GM18951 (cell line): Measurements from ENCODE around the gene DYRK1A.
"Not testable (repeated sequence)": the region's sequence is repeated elsewhere in the genome, so short reads cannot be mapped to it uniquely, and the experiment has no call there.

Experiments
- POLR2A ChIP-seq: IDR thresholded peaks from 4 replicates; pipeline ENCODE4 v1.6.1; 2011; ENCODE audit warnings: mild to moderate bottlenecking; ENCODE audit not compliant: insufficient read length, insufficient read depth; ENCODE audit errors: extremely low read depth
- in situ Hi-C: fragments of 300-500 bp; cut with MboI; formaldehyde crosslinking; loops from one replicate; pipeline ENCODE4 v1.12.0; 2022; ENCODE audit warnings: low sequenced_read_pairs, mixed read lengths, inconsistent platforms; ENCODE audit not compliant: unreplicated experiment

Gene DYRK1A

DNA sequence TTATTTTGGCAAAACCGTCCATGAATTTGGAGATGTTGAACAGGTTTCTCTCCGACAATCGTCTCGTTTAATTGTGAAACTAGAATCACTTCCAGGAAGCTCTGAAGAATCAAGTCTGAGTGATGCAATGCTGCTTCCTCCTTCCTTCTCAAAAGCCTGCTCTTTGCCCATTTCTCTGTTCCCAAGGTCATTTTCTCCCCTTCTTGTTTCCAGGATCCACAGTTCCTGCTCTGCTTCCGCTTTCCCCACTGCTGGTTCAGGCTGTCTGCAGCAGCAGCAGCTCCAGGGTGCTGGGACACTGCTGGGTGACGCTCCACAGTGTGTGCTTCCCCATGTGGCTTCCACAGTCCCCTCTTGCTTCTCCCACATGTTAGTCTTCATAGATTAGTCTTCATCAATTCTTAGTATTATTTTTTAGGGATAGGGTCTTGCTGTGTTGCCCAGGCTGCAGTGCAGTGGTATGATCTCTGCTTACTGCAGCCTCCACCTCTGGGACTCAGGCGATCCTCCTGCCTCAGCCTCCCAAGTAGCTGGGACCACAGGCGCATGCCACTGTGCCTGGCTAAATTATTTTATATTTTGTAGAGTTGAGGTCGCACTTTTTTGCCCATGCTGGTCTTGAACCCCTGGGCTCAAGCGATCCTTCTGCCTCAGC, 156.2 kb downstream of the DYRK1A start:
- in situ Hi-C loops, result no loop called here
- no peak for TF ChIP-seq POLR2A

- in situ Hi-C loops, result not testable (repeated sequence)
These were observed 158.4 kb downstream of the DYRK1A start for GRCh38 chr21:37524944-37525343.

GRCh38 chr21:37525810-37526209, 159.2 kb downstream of the DYRK1A start:
- in situ Hi-C loops, result no loop called here
- no peak for TF ChIP-seq POLR2A

DNA sequence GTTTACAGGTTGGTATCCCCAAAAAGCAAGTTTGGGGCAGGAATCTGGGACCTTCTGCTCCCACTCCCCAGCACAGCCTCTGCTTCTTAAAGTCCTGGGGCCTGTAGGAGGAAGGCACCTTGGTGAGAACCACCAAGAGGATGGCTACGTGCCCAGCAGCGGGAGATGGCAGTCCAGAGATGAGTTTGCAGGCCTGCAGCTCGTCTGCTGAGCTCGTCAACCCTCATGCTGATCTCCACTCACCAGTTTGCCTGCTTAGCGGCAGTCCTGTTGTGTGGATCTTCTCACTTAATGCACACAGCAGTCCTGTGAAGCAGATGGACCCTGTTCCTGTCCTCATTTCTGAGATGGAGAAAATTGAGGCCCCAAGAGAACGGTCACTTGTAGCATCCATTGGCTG, 160.5 kb downstream of the DYRK1A start:
- in situ Hi-C loops, result no loop called here
- no peak for TF ChIP-seq POLR2A

DNA sequence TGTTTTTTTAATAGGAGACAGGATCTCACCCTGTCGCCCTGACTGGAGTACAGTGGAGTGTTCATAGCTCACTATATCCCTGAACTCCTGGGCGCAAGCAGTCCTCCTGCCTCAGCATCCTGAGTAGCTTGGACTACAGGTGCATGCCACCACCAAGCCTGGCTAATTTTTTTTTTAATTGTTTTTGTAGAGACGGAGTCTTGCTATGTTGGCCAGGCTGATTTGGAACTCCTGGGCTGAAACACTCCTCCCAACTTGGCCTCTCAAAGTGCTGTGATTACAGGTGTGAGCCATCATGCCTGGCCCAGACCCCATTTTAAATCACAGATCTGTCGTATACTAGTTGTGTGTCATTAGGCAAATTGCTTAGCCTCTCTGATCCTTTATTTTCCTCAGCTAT, 161.1 kb downstream of the DYRK1A start:
- in situ Hi-C loops, result no loop called here
- TF ChIP-seq POLR2A, result no peak

DNA sequence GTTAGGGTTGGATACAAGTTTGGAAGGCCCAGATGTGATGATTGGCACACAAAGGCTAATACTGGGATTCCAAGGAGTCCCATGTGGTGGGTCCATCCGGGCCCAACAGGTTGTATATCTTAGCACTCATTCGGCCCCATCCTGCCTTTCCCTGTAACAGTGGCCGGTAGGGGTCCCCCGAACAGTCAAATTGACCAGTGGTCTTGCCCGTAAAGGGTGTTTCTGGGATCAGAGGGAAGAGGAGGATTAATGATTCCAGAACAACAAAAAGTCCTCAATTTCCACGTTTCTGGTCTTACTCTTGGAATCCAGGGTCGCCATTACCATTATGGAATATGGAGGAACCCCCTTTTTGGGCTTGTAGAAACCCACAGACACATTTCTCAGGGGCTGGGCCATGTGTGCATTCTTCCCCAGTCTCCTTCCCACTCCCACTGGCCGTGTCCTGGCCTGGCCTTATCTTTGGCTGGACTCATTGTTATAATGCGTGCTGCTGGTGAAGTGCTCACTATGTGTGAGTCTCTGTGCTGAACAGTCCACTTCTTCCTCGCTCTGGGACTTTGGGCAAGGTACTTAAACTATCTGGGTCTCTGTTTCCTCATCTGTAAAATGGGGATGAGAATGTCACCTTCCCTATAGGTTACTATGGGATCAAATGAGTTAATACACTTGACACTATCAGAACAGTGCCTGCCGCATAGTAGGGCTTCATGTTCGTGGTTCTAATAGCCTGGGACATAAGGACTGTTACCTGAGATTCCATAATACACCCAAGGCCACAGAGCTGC, 161.8 kb downstream of the DYRK1A start:
- TF ChIP-seq POLR2A, result no peak
- in situ Hi-C loops, result no loop called here

DNA sequence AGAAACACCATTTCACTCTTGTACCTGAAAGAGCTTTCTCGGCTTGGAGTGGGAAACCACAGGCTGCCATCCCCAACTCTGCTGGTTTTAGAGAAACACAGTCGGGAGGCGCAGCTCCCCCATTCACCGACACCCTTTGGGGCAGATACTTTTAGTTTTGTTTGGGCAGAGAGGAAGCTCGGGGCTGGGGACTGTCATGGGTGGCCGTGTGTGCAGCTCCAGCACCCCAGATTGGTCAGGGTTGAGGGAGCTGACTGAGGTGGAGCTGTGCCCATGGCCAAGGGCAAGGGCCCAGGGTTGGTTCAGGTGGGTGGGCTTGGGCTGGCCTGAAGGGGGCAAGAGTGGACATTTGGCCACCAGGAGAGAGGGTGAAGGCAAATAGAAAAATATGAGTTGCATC, 163.1 kb downstream of the DYRK1A start:
- in situ Hi-C loops, result no loop called here
- no peak for TF ChIP-seq POLR2A

DNA sequence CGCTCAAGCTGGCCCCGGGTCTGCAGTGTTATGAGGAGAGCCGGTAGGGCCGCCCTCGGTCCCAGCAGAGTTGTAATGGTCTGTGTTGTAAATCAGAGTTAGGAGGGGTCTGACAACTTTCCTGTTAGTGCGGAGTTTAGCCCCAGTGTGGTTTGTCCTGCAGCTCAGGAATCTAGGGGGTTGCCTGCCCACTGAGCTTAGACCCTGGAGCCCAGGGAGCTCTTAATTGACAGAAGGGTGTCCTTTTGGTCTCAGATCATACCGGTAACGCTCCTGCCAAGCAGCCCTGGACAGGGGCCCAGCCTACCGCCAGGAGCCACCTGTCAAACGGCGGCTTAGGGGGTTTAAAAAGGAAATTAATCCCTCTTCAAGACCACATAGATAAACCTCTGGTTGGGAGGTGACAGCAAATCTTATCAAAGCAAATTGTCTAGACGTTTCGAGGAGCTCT, 164.4 kb downstream of the DYRK1A start:
- in situ Hi-C loops, result no loop called here
- TF ChIP-seq POLR2A, result no peak

DNA sequence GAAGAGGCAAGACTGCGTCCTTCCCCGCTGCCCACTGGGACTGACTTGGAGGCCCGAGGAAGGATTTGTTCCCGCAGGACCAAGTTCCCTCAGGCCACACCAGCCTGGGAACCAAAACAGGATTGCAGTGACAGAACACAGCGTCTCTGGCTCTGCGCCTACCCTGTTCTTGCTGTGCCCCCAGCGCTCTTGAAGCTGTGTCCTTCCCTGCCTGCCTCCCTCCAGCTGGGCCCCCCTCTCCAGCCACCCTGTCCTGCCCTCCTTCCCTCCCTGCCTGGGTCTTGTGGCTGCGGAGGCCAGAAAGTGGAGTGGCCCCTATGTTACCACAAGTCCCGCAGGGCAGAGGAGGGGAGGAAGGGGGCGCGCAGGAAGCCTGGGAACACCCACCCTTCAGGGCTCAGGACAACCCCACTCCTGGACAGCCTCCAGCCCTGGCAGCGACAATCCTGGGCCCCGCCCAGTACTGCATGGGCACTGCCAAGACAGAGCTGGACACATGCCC, 164.9 kb downstream of the DYRK1A start:
- in situ Hi-C loops, result no loop called here
- no peak for TF ChIP-seq POLR2A

DNA sequence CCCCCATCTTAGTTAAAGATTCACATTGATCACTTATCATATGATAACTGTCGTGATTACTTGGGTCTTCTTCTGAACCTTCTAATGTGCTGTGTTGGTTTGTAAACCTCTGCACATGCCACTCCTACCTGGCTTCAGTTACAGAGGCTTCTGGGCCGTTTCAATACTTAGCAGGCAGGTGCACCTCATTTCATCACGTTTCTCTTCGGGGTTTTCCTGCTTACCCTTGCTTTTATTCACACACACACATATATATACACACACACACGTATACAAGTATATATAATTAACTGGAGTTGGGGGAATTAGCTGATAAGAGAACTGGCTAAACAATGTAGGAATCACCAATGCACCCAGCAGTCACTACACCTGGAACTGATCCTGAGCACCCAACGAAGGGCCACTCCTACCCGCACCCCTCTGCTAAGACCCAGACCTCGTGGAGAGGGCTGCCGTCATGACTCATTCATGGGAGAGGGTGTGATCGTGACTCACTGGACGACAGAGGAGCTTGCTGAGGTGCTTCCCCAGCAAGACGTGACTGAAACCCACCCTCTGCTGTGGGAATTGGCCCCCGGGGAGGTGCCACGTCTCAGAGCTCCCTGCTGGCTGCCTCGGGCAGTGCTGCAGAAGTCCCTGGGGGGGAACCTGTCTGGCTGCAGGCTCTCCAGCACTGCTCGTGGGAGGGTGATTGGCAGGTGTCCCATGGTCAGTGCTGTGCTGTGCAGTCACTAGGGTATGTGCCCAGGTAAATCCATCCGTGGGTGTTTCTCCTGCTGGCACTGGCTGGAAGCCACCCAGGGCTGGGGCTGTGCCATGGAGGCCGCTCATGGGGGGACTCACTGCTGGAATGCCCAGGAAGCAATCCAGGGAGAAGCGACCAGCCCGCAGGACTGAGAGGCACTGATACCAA, 166.6 kb downstream of the DYRK1A start:
- no peak for TF ChIP-seq POLR2A
- in situ Hi-C loops, result no loop called here

DNA sequence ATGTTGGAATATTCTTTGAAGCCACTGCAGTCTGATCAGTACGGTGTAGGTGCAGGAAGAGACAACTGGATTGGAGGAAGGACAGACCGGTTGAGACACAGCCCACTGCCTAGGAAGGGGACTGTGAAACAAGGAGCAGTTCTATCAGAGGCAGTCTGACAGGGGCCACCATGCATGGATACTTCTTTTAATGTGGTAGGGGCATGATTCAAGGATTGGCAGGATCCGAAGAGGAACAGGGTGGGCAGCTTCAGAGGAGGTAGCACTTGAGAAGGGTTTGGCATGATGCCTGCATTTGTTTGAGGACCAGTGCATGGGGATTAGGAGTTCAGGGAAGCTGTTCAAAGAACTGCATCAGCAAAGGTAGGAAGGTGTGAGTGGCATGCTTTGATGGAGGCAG, 167.9 kb downstream of the DYRK1A start:
- in situ Hi-C loops, result no loop called here
- no peak for TF ChIP-seq POLR2A

DNA sequence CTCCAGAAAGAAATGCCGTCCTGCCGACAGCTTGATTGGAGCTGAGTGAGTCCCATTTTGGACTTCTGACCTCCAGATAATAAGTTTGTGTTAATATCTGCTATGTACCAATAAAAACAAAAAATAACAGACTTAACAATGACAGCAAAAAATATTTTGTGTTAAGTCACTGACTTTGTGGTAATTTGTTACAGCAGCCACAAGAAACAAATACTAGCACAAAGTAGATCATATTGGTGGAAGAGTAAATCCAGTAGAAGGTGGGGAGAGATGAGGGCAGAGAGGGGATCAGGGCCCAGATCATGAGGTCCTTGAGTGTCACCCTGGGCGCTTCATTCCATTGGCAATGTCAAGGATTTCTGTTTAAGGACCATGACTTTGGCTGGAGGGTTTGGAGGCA, 168.6 kb downstream of the DYRK1A start:
- in situ Hi-C loops, result no loop called here
- no peak for TF ChIP-seq POLR2A

GRCh38 chr21:37535672-37536071, 169.1 kb downstream of the DYRK1A start:
- TF ChIP-seq POLR2A, result no peak

More at GRCh38 chr21:37535672-37536071, 169.1 kb downstream of the DYRK1A start:
- in situ Hi-C loops, result no loop called here
